HEK293T (cell line): ENCODE results near the gene RXRG.

Experiments
- BHLHE40 ChIP-seq: fragments of 450-650 bp; IDR thresholded peaks from 2 replicates; pipeline ENCODE4 v1.6.1; 2016; ENCODE audit warnings: mild to moderate bottlenecking, moderate library complexity, borderline replicate concordance
- ELF4 ChIP-seq: fragments of 450-650 bp; IDR thresholded peaks from 2 replicates; pipeline ENCODE4 v1.6.1; 2017; ENCODE audit warnings: antibody characterized with exemption
- FOXA1 ChIP-seq: fragments of 450-650 bp; IDR thresholded peaks from 2 replicates; pipeline ENCODE4 v1.6.1; 2016; ENCODE audit warnings: mild to moderate bottlenecking
- FOXK2 ChIP-seq: fragments of 450-650 bp; IDR thresholded peaks from 2 replicates; pipeline ENCODE4 v1.6.1; 2016; ENCODE audit warnings: mild to moderate bottlenecking
- FOXM1 ChIP-seq: fragments of 450-650 bp; IDR thresholded peaks from 2 replicates; pipeline ENCODE4 v1.6.1; 2017; ENCODE audit warnings: mild to moderate bottlenecking, borderline replicate concordance
- HDGF ChIP-seq: fragments of 450-650 bp; IDR thresholded peaks from 2 replicates; pipeline ENCODE4 v1.6.1; 2017; ENCODE audit warnings: antibody characterized with exemption, borderline replicate concordance
- LEF1 ChIP-seq: fragments of 450-650 bp; IDR thresholded peaks from 2 replicates; pipeline ENCODE4 v1.6.1; 2017; ENCODE audit warnings: mild to moderate bottlenecking, borderline replicate concordance
- NFRKB ChIP-seq: fragments of 450-650 bp; IDR thresholded peaks from 2 replicates; pipeline ENCODE4 v1.6.1; 2016; ENCODE audit warnings: mild to moderate bottlenecking, moderate library complexity
- SP1 ChIP-seq: fragments of 450-650 bp; IDR thresholded peaks from 2 replicates; pipeline ENCODE4 v1.6.1; 2017
- SUZ12 ChIP-seq: fragments of 450-650 bp; IDR thresholded peaks from 2 replicates; pipeline ENCODE4 v1.6.1; 2016; ENCODE audit warnings: mild to moderate bottlenecking
- ZNF384 ChIP-seq: fragments of 450-650 bp; IDR thresholded peaks from 2 replicates; pipeline ENCODE4 v1.6.1; 2016

DNA sequence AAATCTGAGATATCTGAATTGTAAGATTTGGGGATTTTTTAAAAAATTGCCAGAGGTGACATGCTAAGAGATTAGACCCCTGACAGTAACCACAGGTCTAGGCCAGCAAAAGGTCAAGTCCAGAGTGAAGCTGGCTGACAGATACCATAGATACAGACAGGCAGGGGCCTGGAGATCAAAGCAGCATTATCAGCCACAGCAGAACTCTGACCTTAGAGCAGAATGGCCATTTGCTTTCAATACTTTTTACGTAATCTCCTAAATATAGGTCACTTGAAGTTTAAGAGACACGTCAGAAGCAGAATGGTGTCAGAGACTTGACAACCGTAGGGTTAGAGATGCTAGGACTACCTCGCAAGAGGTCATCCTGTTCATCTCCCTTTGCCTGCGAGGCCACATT lies 40.8 kb upstream of the RXRG start:
- TF ChIP-seq ELF4 = no peak
- no peak for TF ChIP-seq FOXK2
- TF ChIP-seq FOXA1 = no peak
- TF ChIP-seq NFRKB = no peak
- no peak for TF ChIP-seq SUZ12
- TF ChIP-seq SP1 = no peak
- no peak for TF ChIP-seq BHLHE40
- TF ChIP-seq HDGF = no peak
- no peak for TF ChIP-seq FOXM1
- TF ChIP-seq LEF1 = no peak
- TF ChIP-seq ZNF384 = no peak
